ENCODE measurements around the gene RHOV.

DNA sequence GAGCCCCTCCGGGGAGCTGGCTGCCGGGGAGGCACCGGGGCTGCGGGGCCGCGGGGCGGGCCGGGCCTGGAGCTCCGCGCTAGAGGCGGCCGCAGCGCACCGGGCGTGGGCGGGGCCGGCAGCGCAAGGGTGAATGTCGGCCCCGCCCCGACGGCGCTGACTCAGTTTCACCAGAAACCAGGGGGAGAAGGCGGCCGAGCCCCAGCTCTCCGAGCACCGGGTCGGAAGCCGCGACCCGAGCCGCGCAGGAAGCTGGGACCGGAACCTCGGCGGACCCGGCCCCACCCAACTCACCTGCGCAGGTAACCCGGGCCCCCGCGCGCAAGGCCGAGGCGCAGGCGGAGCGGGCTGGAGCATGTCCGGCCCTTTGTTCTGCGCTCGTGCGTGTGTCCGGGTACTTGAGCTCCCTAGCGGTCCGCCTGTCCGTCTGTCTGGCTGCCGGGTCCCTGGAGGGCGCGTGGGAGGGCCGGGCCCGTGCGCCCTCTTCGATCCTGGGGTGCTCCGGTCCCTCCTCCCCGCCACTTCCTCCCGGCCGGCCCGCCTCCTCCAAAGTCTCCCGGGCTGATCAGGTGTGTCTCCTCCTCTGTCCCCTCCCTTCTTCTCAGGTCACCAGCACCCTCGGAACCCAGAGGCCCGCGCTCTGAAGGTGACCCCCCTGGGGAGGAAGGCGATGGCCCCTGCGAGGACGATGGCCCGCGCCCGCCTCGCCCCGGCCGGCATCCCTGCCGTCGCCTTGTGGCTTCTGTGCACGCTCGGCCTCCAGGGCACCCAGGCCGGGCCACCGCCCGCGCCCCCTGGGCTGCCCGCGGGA, 29.9 kb downstream of the RHOV start, which contains the start of gene SPINT1:
- TF ChIP-seq, protein P1, sequence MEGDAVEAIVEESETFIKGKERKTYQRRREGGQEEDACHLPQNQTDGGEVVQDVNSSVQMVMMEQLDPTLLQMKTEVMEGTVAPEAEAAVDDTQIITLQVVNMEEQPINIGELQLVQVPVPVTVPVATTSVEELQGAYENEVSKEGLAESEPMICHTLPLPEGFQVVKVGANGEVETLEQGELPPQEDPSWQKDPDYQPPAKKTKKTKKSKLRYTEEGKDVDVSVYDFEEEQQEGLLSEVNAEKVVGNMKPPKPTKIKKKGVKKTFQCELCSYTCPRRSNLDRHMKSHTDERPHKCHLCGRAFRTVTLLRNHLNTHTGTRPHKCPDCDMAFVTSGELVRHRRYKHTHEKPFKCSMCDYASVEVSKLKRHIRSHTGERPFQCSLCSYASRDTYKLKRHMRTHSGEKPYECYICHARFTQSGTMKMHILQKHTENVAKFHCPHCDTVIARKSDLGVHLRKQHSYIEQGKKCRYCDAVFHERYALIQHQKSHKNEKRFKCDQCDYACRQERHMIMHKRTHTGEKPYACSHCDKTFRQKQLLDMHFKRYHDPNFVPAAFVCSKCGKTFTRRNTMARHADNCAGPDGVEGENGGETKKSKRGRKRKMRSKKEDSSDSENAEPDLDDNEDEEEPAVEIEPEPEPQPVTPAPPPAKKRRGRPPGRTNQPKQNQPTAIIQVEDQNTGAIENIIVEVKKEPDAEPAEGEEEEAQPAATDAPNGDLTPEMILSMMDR (conservative IDR thresholded peaks at IDR 0.05): no peak
- TF ChIP-seq ZFX (IDR thresholded peaks at IDR 0.05): peak; percentile 91

All from C4-2B (cell line).